ENCODE results near the gene CD200R1L.
"Not testable (repeated sequence)": the region's sequence is repeated elsewhere in the genome, so short reads cannot be mapped to it uniquely, and the experiment has no call there.

CD200R1L gene, protein sequence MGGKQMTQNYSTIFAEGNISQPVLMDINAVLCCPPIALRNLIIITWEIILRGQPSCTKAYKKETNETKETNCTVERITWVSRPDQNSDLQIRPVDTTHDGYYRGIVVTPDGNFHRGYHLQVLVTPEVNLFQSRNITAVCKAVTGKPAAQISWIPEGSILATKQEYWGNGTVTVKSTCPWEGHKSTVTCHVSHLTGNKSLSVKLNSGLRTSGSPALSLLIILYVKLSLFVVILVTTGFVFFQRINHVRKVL

DNA sequence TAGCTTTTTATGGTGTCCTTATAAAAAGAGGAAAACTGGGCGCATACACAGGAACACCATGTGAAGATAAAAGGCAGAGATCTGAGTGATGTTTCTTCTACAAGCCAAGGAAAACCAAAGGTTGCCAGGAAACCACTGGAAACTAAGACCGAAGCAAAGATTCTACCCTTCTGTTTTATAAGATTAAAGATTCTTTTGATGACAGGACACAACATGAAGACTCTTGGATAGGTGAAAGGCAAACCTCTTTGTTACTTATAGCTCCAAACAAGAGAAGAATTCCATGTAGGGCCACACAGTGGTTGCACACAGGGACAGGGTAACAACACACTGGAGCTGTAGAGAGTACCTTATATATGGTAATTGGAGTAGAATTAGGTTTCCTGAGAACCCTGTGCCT lies at the start of gene CD200R1L:
Gene CD200R1L (minus strand): TSS at position 101 of the 400 bp plus-strand sequence. CDS start 17,497 bp downstream, outside the sequence.
- DNase-seq, result no peak

GRCh38 chr3:112894258-112894657 lies 47.6 kb upstream of the CD200R1L start:
- no peak for DNase-seq

- no peak for DNase-seq
Observed at GRCh38 chr3:112889357-112889756, 42.7 kb upstream of the CD200R1L start.

DNA sequence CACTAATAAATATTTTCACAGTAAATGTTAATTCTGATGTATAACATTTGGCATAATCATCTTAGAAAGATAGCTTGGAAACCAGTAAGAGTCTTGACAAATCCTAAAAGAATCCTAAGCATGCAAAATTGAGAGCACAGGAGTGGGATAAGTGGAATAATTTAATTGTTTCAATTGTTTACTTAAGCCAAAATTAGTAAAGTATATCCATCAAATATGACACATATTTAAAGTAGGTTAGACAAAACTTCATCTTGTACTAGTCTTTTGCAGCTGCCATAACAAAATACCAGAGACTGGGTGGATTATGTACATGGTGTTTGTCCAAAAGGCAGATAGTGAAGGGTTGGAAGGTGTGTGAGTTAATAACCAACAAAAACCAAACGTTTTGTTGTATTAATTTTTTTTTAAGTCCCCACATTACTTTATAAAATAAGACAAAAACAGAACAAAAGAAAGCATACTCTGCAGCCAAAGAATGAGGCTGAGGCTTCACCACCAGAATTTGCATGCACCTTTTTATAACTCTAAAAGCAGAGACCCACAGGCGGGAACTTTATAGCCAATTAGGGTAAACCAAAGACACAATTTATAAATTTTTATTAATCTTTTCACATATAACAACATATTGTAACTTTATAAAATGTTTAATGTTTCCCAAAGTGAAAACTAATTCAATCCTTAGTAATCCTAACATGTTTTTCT lies 41.9 kb upstream of the CD200R1L start:
- DNase-seq, result no peak

DNA sequence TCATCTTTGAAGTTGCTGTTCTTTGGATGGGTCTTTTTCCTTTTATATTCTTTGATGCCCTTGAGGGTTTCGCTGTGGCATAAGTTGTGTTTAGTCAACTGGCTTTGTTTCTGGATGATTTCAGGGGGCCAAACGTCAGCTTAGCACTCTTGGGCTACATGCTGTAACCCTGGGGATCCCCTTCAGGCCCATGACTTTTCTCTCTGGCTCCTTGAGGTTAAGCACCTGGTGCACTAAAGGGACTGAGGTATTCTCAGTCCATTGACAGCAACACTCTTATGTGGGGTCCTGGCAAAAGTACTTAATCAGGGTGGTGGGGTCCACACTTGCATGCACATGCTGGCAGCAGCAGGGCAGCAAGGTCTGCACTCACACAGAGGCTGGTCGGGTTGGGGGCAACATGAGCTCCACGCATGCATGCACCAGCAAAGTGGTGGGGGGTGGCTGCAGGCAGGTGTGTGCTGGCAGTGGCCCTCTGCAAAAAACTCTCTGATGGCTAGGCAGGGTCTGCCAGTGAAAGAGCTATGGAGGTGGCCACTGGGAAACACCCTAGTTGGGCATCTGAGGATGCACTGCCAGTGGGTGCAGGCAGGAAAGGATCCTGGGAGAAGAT lies 38.1 kb upstream of the CD200R1L start:
- no peak for DNase-seq

GRCh38 chr3:112881891-112882290 lies 35.2 kb upstream of the CD200R1L start:
- no peak for DNase-seq

- DNase-seq, result no peak
Observed at GRCh38 chr3:112875561-112875960, 28.9 kb upstream of the CD200R1L start.

DNA sequence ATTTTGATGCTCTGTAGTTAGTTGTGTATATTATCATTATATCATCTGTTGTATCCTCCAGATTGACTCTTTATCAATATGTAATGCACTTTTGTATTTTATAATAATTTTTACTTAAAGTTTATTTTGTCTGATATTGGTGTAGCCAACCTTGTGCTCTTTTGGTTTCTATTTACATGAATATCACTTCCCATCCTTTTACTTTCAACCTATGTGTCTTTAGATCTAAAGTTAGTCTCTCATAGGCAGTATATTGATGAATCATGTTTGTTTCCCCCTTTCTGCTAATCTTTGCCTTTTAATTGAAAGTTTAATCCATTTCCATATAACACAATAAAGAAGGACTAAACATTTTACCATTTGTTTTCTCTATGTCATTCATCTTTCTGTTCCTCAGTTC lies 28.1 kb upstream of the CD200R1L start:
- DNase-seq, result no peak

- no peak for DNase-seq
Observed at GRCh38 chr3:112873632-112874031, 27.0 kb upstream of the CD200R1L start.

DNA sequence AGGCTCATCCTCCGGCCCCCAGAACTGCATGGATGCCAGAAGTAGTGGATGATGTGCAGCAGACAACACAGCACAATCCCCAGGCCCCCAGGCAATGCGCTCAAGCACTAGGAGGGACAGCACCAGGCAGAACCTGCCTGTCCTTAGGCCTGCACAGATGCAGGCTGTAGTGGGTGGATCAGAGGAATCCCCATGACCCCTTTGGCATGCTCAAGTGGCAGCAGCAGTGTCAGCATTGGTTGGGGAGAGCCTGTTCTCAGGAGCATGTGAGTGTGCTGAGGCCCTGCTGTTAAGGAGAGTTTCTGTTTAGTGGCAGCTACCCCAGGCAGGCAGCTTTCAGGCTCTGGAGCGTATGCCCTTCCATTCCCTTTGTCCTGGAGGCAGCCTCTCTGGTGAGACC lies 25.1 kb upstream of the CD200R1L start:
- no peak for DNase-seq

DNA sequence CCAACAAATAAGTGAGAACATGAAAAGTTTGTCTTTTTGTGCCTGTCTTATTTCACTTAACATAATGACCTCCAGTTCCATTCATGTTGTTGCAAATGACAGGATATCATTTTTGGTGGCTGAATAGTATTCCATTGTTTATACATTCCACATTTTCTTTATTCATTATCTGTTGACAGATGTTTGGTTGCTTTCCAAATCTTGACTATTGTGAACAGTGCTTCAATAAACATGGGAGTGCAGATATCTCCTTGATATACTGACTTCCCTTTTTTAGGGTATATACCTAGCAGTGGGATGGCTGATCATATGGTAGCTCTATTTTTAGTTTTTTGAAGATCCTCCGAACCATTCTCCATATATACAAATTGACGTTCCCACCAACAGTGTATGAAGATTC lies 19.1 kb upstream of the CD200R1L start:
- no peak for DNase-seq

GRCh38 chr3:112860898-112861297 lies 14.2 kb upstream of the CD200R1L start:
- DNase-seq, result no peak

DNA sequence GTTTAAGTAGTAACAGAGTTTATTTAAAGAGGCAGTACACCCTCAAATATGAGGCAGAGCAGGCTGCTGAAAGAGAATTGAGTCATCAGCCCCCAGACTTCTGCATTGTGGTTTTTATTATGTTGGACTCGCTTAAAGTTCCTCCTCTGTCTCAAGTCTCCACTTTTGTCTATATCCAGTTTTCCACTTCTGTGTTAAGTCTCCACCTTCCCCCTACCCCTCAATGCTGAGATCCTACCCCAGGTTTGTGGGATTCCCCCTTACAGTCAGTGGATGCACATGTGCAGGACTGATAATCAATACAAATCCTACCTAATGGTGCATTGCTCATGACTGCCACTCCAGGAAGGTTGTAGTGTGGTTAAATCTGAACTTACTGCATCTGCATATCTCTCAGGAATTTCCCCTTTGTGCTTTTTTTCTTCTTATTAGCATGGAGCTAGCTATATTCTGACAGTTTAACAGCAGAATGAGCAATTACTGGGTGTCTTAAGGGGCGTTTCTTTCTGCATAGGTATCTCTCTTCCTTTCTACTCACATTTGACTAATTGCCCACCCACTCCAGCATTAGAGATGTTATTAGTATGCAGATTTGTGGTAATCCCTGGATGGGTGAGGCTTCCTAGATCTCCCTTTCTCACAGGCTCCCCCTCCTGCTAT lies 11.9 kb upstream of the CD200R1L start:
- no peak for DNase-seq

DNA sequence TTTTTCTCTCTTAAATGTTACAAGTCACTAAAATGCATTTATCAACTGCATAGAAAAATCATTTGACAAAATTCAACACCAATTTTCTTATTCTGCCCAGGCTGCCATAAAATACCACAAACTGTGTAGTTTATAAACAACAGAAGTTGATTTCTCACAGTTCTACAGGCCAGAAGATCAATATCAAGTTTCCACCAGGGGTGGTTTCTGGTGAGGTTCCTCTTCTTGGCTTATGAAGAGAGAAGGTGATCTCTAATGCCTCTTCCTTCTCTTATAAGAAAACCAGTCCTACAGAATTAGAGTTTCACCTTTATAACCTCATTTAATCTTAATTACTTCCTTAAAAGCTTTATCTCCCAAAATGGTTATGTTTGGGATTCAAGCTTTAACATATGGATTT lies 10.9 kb upstream of the CD200R1L start:
- DNase-seq, result no peak

DNA sequence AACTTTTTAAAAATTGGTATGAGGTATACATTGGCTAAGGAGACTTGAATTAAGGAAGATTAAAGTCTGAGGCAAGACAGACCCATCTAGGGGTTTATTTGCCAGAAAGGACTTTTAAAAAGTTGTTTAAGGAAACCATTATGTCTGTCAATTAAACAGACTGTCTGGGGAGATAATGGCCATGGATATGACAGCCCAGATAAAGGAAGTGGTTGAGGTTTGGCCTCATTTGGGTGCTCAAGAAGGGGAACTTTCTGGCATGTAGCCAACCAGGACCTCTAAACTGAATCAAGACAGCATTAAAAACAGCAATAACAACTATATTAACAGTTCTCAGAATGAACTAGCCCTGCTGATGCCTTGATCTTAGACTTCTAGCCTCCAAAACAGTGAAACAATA lies 9.9 kb upstream of the CD200R1L start:
- no peak for DNase-seq

DNA sequence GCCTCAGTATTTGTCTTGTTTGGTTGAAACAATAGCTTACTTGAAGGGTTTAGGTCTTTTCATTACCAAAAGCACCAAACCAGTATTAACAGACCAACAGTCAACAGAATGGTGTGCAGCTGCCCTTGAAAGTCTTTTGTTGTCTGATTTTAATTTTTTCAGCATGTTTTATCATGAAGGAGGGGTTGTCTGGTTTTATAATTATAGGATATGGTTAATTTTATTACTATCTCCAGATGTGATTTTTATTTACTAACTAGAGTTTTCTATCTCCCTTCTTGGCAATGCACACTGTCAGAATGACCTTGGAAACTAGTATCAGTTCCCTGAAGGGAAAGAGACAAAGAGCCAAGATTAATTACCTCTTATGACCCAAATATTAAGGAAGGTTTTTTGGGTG lies 9.2 kb upstream of the CD200R1L start:
- DNase-seq, result no peak

DNA sequence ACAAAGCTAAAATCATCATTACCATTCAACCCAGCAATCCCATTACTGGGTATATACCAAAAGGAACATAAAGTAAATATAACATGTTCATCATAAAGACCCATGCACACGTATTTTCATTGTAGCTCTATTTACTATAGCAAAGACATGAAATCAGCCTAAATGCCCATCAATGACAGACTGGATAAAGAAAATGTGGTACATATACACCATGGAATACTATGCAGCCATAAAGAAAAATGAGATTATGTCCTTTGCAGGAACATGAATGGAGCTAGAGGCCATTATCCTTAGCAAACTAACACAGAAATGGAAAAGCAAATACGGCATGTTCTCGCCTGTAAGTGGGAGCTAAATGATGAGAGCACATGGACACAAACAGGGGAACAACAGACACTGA lies 8.4 kb upstream of the CD200R1L start:
- DNase-seq, result not testable (repeated sequence)

- DNase-seq, result no peak
Observed at GRCh38 chr3:112848196-112848595, 1.5 kb upstream of the CD200R1L start.

- no peak for DNase-seq
Observed at GRCh38 chr3:112847692-112848091, 1.0 kb upstream of the CD200R1L start.

GRCh38 chr3:112845772-112846171 lies 892 bp downstream of the CD200R1L start:
- no peak for DNase-seq

- DNase-seq, result no peak
Observed at GRCh38 chr3:112829046-112829445, 17.6 kb downstream of the CD200R1L start.
